Activated T-helper 9 cell treated with anti-CD3 and anti-CD28 coated beads, Interleukin-2, amount 50 U/mL, for 16 hours (primary cell): Measurements from ENCODE around the gene CASP12.

Experiments
- DNase-seq: peaks from one replicate; pipeline ENCODE4 v3.0.0-alpha.2; 2020; ENCODE audit warnings: low read depth

The CASP12 gene

DNA sequence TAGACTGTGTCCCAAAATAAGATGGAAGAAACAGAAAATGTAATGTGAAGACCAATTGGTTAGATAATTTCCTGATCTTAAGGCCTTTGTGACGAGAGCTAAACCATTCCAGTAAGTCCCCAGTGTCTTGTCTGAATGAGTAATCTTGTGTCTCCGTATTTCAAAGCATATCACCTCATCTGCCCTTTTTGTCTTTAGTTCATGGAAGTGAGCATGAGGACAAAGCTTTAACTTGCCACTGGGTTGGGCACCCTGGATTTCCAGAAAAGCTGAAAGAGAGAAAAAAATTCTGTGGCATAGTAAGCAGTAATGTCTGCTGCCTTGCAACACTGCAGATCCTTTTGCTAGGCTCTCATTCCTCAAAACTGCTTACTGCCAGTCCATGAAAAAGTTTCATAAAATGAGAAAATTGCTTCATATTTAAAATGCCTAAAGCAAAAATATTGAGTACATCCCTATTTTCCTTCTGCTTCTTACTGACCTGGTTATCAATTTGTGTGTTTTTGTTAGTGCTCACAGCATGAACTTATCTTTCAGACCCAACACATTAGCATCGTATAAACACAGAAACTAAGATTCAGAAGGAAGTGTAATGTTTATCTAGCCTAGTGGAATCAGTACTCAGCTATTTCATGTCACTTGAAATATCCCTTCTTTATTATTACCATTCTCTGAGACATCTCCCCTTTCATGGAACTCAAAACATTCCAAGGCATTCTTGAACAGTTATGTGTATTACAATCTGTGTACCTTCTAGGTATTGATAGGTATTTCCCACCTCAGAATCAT is 5.3 kb downstream of the CASP12 start:
- DNase-seq: no peak

DNA sequence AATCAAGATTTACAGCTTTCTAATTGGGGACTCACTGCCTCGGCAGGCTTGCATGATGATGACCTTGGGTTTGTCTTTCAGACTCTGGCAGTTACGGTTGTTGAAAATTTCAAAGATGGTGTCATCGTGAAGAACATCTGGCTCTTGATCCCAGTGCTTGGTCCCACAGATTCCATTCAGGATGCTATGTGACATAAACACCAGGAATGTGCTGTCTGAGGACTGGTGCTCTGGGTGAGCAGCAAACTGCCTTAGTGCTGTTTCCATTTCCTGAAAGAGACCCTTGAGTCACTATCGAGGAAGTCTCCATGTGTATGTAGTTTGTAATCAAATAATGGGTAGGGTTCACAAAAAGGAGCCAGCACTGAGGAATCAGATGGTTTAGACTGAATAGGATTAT is 7.1 kb downstream of the CASP12 start:
- no peak for DNase-seq

DNA sequence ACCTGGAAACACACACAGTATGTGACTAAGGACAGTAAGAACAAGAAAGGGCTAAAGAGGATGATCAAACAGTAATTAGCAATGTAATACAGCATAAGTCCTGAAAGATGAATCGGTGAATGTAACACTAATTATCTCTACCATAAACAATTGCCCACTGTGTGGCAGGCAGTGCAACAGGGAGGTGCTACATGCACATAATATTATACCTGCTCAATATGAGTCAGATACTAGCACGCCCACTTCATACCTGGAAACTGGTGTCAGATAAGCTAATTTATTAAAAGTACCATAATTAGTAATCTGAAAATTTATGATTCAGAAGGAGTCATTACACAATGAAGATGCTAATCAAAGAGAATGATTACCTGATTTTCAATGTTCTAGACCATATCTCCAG is 14.9 kb downstream of the CASP12 start:
- DNase-seq: peak; percentile 6

DNA sequence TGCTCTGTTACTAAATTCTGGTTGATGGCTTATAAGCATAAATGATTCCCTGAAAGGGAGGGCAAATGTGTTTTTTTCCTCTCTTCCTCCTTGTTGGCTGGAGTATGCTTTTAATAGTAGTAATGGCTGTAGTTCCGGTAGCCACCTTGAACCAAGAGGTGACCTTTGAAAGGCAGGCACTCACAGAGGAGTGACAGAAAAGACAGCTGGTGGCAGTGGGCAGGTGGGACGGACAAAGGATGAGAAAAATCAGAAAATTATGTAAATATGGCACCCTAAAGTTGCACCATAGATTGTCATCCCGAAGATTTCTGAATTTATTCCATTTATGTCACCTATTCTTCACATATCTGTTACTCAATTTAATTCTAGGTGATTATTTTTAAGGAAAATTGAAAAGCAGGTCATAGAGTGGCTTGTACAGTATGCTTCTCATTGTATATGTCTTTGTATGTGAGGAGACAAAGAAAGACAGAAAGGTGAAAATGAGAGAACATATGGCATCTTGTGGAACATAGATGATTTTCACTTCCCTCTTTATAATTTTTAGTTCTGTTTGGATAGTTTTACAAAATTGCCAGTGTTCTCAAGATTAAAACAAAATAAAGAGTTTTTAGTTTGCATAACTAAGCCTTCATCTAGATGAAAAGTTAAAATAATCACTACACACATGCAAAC is 17.0 kb downstream of the CASP12 start:
- DNase-seq: no peak

DNA sequence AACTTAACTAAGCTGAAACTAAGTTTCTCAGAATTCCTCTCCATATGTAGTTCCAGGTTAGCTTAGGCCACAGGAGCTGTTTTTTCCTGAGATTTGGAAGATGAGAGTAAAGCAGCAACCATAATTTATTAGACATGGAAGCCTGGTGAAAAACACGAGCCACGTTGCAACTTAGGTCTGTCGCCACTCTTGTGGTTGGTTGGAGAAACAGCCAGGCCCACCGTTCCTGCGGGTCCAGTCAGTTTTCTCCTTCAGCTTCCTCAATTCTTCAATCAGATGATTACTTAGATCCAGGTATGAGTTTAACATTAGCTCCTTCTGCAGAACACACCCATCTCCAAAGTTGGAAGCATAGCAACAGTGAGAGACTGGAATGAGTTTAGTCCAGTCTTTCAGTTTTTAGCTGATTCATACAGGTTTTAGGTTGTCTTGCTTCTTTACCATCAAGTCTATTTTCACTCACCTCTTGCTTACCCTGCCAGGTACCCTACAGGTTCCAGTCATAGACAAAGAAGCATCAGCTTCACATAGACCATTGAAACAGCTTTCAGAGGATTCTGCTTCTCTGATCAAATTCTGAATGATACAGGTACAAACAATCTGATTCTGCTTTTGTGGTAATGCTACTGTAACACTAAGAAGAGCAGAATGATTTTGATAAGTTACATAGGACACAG is 18.6 kb downstream of the CASP12 start:
- DNase-seq: no peak

DNA sequence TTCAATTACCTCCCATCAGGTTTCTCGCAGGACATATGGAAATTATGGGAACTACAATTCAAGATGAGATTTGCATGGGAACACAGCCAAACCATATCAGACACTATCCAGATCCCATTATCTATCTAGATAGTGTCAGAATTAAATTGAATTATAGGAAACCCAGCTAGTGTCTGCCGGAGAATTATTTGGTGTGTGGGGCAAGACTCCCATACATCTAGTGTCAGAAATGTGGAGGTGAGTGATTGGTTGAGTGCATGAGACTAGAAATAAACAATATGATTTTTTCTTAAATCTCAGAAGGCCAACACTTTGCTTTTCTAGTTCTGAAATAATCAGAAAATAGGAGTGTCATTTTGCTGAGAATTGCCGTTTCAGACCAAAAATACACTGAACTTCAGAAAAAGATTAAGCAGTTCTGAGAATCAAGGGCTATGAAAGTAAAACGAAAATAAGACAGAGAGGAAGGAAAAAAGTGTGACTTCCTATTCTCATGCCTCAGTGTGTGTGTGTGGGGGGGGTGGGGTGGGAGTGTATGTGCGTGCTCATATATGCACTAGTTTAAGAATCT is 21.3 kb downstream of the CASP12 start:
- DNase-seq: no peak

DNA sequence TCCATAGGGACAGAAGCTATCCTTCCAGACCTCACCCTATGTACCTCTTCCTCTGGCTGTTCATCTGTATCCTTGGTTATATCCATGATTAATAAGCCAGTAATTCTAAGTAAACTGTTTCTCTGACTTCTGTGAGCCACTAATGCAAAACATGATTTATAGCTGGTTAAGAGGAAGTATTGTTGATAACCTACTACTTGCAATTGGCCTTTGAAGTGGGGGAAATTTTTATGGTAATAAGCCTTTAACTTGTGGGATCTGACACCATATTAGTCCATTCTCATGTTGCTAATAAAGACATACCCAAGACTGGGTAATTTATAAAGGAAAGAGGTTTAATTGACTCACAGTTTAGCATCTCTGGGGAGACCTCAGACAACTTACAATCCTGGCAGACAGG is 21.9 kb downstream of the CASP12 start:
- DNase-seq: no peak

DNA sequence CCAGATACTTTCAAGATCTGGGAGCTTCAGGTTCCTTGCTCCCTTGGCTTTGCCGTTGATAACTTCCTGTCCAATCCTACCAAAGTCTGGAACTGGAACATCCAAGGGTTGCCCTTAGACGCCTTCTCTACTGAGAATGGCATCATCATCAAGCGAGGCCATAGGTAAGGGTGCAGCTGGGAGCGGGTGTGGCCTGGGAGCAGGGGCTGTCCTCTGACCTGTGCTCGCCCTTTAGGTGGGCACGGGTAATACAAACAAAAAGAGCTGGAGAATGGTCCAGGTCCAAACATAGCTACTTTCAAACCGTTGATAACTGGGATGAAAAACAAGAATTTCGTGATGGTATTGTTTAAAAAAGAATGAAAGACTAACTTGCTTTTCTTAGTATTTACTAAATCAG is 25.0 kb downstream of the CASP12 start:
- DNase-seq: no peak

DNA sequence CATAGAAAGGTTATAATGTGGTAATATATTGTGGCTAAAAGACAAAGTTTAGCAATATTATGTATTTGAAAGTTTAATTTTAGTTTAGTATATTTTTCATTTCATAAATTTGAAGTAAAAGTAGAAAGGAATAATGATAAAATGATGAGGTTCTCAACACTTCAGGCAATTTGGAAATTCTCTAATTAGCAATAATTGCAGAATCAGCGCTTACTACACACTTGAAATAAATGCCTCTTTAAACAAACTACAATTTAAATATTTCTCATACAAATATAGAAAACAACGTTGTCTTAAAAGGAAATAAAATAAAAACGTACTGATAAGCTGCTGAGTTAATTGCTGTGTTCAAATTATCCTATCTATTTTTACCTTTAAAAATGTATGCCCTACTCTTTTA is 25.9 kb downstream of the CASP12 start:
- DNase-seq: no peak

DNA sequence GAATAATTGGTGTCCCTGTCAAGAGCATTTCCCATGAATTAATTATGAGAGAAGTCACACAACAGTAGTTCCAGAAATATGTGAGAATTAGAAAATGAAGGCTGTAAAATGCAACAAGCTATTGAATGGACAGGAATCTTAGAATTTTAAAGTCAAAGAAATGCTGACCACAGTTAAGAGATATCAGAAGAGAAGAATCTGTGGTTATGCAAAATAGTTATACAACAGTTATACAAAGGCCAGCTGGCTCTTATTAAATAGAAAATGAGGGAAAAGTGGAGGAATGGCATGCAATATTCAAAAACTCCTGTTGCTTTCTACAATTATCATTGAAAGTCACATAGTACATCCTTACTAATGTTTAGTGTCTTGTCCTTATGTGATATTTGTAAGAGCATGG is 27.4 kb downstream of the CASP12 start:
- no peak for DNase-seq

DNA sequence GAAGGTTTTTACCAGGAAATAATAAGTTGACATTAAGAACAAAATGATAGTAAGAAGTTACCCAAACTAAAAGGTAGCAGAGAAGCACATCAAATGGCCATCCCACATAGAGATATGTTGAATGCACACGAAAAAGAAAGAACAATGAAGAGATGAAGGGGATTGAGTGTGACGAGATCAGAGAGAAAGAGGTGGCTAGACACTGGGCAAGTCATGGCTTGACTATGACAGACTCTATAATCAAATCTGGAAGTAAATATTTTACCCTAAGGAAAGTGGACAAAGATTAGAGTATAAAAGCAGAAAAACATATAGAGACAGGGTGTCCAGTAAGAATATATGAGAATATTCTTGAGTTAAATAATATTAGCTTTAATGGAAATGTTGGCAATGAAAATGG is 31.4 kb downstream of the CASP12 start:
- DNase-seq: no peak

DNA sequence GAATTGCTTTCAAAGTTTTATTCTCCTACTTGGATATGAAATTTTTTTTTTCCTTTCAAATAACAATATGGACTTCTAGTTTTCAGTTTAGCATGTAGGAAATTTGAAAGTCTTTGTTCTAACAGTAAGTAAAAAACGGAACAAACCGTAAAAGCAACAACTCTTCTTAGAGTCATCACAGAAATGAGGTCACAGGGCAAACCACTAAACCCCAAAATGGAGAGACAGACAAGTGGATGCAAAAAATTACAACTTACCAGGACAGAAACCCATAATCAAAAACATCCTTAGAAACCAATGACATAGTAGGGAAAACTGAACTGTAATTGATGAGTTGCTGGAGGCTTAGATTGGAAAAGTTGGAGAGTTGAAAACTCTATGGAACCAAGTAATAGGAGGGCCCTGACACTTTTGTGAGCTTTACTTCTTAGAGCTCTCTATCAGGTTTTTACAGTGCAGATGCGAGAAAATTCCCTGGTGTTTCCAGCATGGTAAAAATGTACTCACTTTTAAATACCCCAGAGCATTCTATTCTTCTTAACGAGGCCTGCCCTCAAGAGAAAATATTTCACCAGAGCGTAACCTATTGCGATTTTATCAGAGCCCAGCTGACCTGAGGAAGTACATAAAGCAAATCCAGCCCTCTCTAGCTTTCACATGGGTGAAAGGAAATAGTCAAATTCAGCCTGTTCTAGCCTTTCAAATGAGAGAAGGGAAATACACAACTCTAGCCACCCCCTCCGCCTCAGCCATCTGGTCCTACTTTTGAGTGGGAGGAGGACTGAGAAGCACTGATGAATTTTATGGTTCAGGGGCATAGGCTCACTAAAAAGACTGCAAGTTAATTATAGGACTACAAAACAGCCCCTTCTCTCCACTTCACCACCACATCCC is 39.1 kb downstream of the CASP12 start:
- no peak for DNase-seq

DNA sequence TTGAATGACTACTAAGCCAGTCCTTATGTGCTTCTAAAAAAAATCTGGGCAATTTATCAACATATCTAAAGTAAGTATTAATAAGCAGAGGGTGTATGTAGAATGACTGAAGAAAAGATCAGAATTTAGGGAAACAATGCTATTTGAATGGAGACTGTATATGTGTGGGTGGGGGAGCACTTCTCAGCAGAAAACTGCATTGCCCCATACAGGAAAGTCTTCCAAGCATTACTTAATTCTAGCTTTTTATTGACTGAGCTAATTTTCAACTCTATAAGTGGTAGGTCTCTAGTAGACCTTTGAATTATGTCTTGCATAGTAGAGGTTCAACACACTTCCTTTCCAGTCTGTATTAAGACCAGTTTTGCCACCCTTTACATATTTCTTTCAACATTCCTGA is 41.7 kb downstream of the CASP12 start:
- DNase-seq: no peak

DNA sequence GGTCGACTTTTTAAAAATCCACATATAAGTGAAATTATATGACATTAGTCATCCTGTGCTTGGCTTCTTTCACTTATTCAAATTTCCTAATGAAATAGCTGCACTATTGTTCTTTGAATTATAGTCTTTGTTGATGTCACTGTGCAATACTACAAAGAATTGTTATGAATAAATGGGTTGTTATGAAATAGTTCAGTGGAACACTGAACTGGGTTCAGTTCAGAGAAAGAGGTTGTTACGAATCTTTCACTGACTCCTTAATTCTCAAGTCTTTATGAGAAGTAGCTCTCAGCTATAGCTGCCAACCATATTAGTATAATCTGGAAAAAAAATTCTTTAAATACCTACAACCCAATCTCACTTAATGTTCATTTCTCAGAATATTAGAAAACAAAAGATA is 42.3 kb downstream of the CASP12 start:
- no peak for DNase-seq

DNA sequence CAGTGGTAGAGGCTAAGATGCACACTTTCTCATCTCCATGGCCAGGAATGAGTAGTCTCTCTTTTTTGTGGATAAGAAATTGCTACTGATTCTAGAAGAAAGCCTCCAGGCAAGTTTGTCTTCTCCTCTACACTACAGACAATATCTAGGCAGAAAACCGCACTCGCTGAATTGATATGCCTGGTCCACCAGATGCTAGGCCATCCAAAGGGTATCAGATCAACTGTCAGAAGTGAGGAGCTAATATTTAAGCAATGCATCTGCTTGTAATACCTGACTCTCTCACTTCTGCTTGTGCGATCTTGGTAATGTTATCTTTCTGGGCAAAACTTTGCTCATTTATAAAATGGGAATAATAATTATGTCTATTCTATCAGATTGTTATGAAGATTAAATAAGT is 45.0 kb downstream of the CASP12 start:
- no peak for DNase-seq

DNA sequence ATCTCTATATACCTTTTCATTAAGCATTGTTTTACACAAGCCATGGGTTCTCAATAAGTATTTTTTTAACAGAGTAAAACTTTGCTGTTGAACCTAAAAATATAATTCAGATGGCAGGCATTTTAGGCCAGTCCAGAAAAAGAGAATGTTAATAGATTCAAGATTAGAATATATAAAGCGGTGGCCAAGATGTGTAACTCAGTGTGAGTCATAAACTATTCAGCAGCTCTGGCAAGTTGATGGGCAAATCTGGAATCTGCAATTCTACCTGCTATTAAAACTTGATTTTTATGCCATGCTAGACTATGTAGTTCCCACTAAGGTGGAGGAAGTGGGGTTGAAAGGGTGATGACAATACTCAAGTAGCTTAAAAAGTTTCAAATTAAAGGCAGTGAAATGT is 45.4 kb downstream of the CASP12 start:
- no peak for DNase-seq

DNA sequence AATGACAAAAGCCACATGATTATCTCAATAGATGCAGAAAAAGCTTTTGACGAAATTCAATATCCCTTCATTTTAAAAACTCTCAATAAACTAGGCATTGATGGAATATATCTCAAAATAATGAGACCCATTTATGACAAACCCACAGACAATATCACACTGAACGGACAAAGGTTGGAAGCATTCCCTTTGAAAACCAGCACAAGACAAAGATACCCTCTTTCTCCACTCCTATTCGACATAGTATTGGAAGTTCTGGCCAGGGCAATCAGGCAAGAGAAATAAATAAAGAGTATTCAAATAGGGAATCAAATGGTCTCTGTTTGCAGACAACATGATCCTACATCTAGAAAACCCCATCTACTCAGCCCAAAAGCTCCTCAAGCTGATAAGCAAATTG is 52.0 kb downstream of the CASP12 start:
- no peak for DNase-seq

DNA sequence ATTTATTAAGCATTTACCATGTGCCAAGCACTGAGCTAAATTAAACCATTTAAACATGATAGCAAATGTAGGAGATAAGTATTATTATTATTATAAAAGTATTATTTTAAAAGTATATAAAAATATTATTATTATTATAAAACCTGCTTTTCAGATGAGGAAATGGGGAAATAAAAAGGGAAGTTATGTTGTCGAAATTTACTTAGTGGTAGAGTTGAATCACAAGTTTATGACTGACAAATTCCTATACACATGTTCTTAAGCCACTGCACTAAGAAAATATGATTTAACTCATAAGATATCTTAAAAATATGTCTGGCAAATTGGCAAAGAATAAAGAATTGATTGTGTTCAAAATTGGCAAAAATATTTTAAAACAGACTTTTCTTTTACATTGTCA is 53.8 kb downstream of the CASP12 start:
- no peak for DNase-seq

DNA sequence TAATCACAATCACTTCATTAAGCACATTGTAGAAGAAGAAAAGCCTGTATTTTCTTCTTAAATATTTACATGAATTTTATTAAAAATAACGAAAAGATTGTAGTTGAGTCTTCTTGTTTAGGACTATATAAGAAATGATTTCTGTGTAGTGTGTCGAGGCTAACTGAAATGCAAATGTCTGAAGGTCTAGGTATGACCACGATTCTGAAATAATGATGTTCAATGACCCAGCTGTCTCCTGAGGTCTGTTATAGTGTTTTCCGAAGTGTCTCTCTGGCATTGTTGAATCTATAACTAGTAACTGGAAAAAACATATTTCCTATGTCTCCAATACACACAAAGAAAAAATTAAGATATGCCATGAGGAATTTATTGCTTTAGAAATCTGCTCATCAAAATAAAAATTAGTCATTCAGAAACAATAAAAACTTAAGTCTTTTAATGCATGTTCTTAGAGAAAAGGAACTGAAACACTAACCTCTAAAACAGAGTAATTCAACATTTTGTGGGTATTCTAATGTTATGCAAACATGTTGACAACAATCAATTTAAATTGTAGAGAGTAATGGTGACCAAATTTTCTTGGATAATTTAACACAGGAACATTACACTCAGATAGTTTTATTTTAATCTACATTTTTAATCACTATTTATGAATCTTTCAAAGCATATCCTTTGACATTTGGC is 55.0 kb downstream of the CASP12 start:
- no peak for DNase-seq

DNA sequence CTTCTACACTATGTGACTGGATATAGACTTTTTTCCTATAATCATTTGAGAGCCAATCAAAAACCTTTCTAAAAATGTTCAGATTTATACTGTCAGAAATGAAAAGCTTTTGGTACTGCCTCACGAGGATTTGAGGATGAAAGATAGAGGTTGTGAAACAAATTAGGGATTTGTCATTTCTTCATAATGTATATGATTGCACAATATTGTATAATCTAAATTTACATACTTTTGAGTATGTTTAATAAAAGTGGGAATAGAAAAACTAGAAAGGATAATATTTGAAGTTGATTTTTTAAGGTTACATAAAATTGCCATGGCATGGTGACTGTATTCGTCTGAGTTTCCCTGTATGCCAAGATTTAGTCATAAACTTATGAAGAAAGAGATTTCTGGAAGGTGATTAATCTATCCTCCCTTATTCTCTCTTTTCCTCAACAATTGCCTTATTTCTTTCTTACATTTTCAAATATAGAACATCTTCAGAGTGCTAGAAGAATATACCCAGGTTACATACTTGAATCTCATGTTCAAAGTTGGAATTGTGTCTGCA is 56.2 kb downstream of the CASP12 start:
- DNase-seq: no peak

DNA sequence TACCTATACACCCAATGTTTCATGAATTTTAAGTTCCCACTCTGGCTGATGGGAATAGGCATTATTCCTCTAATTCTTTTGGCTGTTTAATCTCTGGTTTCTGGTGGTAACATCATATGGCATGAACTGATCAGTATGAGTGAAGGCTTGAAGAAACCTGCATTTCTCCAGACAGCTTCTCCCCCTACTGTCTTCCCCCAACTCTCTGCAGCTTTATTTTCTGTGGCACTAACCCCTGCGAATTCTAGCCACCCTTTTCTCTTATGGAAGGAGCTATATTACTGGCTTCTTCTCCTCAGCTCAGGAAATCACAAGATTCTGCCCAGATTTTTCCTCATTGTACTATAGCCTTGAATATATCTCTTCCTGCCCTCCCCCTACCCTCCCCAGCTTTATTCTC is 57.1 kb downstream of the CASP12 start:
- DNase-seq: no peak
